ENCODE results near the gene SPSB1.

- TF ChIP-seq CTCF (IDR thresholded peaks at IDR 0.05) (no peak), POLR2AphosphoS5 (IDR thresholded peaks at IDR 0.05) (no peak), POLR2A (IDR thresholded peaks at IDR 0.05) (no peak)
Measured at GRCh38 chr1:9344426-9345200, 51.9 kb downstream of the SPSB1 start.

Measured in prostate gland (tissue), 2 donors.